Breast epithelium (tissue), 4 donors: ENCODE results near the gene CNTNAP2. TPM values are rescaled to one million over a fixed set of nuclear protein-coding genes. Genes with fewer than 3 reads are reported as not detected.

Experiments used
- DNase-seq, 2 donors: peaks; one replicate each; pipeline ENCODE4 v3.0.0-alpha.2; 2019; ENCODE audit warnings: low spot score in 2 of 2
- H3K27ac ChIP-seq, 2 donors: fragments of 200-600 bp; sonication (generic) in 1 of 2; one replicate each; pipeline ENCODE4 v1.5.1; 2016 to 2019; ENCODE audit warnings: mild to moderate bottlenecking in 1 of 2
- H3K27me3 ChIP-seq, 2 donors: fragments of 200-600 bp; sonication (generic) in 1 of 2; one replicate each; pipeline versions ENCODE4 v1.5.1 to v1.6.0; 2017 to 2019; ENCODE audit warnings: control low read depth in 1 of 2, mild to moderate bottlenecking in 1 of 2
- H3K36me3 ChIP-seq: fragments of 200-600 bp; one replicate; pipeline ENCODE4 v1.5.1; 2019
- H3K4me1 ChIP-seq, 2 donors: fragments of 200-600 bp; sonication (generic); one replicate each; pipeline ENCODE4 v1.5.1; 2016 to 2019; ENCODE audit warnings: control low read depth in 1 of 2
- H3K4me3 ChIP-seq, 3 donors: fragments of 200-600 bp; sonication (generic); 1 replicate in 2 of 3; 2 replicates in 1 of 3; pipeline ENCODE4 v1.5.1; 2016 to 2019; ENCODE audit warnings: mild to moderate bottlenecking in 3 of 3, moderate library complexity in 2 of 3
- H3K9me3 ChIP-seq, 2 donors: fragments of 200-600 bp; sonication (generic) in 1 of 2; one replicate each; pipeline ENCODE4 v1.5.1; 2016 to 2019; ENCODE audit warnings: control low read depth in 1 of 2
- POLR2A ChIP-seq: fragments of 450-650 bp; IDR thresholded peaks from one replicate; pipeline ENCODE4 v1.6.1; 2016; ENCODE audit warnings: antibody characterized with exemption, mild to moderate bottlenecking, moderate library complexity
- POLR2AphosphoS5 ChIP-seq, 3 donors: sonication (generic); formaldehyde crosslinking; IDR thresholded peaks; one replicate each; pipeline ENCODE4 v1.6.1; 2017; ENCODE audit warnings: antibody characterized with exemption in 3 of 3
- intact Hi-C: fragments of 100-400 bp; cut with DNase I; formaldehyde crosslinking; loops from one replicate; pipeline ENCODE4 v1.15.1; 2023; ENCODE audit warnings: low total_unique reads
- total RNA-seq, 3 donors: library from RNA; depleted of rRNA; stranded (reverse); fragments of >200 nt; gene quantifications; one replicate each; pipeline ENCODE4 v1.1.0, GENCODE V29; 2016
- TF ChIP-seq, protein P1 (sequence below), 3 donors: fragments of 450-650 bp; IDR thresholded peaks; one replicate each; pipeline ENCODE4 v1.5.1; 2016 to 2017; ENCODE audit warnings: antibody characterized with exemption in 3 of 3, mild to moderate bottlenecking in 3 of 3, moderate library complexity in 3 of 3

CNTNAP2 gene
- total RNA-seq, result under 1 TPM in 2 of 3 donors, not detected in 1; 0.29 to 0.66 TPM

DNA sequence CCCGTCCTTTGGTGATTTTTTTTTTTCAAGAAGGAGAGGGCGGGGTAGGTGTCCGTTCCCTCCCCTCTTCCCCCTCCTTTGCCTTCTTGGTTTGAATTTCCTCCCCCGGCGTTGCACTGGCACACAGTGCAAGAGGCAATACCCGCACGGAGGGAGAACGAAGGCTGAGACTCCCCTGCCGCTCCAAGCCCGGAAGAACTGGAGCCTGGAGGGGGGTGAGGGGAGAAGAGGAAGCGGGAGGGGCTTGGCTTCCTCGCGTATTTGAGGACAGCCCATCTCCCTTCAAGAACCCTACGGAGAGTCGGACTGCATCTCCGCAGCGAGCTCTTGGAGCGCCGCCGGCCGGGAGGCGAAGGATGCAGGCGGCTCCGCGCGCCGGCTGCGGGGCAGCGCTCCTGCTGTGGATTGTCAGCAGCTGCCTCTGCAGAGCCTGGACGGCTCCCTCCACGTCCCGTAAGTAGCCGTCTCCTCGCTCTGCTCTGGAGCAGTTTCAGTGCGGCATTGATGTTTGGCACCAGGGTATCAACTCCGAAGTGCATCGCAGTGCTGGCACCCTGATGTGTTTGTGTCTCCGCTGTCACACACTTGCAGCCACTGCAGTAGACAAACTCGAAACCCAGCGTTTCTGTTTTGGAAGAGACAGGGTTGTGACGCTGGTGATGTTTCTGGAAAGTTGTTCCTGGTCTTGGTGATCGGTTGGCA lies at the start of gene CNTNAP2:
CNTNAP2 (plus strand) TSS at position 281 of the 702 bp plus-strand sequence; CDS start at position 357, 76 bp downstream.
- Histone ChIP-seq H3K27me3 (peaks cover 0 to 20% of the 10 kb centered on the region in 2 donors), H3K4me3 (peak within 1 kb of the TSS; percentile 38 to 62 (median 46)), H3K27ac (no peak within 1 kb of the TSS), H3K4me1 (peaks cover 0 to 6% of the 10 kb centered on the region in 2 donors), H3K9me3 (no peaks in the 10 kb centered on the region), H3K36me3 (no peaks in the 10 kb centered on the region)
- intact Hi-C loops, result no loop called here
- TF ChIP-seq POLR2A (no peak), POLR2AphosphoS5 (IDR thresholded peaks at IDR 0.05) (no peak)
- TF ChIP-seq, protein P1, sequence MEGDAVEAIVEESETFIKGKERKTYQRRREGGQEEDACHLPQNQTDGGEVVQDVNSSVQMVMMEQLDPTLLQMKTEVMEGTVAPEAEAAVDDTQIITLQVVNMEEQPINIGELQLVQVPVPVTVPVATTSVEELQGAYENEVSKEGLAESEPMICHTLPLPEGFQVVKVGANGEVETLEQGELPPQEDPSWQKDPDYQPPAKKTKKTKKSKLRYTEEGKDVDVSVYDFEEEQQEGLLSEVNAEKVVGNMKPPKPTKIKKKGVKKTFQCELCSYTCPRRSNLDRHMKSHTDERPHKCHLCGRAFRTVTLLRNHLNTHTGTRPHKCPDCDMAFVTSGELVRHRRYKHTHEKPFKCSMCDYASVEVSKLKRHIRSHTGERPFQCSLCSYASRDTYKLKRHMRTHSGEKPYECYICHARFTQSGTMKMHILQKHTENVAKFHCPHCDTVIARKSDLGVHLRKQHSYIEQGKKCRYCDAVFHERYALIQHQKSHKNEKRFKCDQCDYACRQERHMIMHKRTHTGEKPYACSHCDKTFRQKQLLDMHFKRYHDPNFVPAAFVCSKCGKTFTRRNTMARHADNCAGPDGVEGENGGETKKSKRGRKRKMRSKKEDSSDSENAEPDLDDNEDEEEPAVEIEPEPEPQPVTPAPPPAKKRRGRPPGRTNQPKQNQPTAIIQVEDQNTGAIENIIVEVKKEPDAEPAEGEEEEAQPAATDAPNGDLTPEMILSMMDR (IDR thresholded peaks at IDR 0.05), result no peak
- no peak for DNase-seq

DNA sequence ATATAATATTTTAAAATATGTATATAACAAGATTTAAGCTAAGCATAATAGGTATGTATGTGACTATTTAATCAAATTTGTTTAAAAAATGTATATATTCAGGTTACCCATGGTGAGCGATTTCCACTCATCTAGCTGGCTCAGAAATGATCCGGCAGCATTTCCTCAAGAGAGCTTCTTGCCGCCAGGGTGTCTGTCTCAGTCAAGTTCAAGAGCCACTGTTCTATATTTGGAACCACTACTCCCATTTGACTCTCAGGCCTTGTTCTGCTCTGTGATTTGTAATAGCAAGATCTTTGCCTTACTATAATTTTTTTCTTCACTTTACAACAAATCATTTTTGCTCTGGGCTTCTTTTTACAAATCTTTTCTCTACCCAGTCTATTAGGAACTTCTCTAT lies 48.7 kb upstream of the CNTNAP2 start:
- H3K4me1 ChIP-seq, result no peaks in the 10 kb centered on the region
- H3K36me3 ChIP-seq, result no peaks in the 10 kb centered on the region
- TF ChIP-seq POLR2A, result no peak
- TF ChIP-seq, protein P1 (IDR thresholded peaks at IDR 0.05), result no peak
- TF ChIP-seq POLR2AphosphoS5 (IDR thresholded peaks at IDR 0.05), result no peak
- no peak overlapping the region for H3K4me3 ChIP-seq
- no peak for DNase-seq
- H3K27ac ChIP-seq, result no peak overlapping the region
- no peaks in the 10 kb centered on the region for H3K9me3 ChIP-seq
- intact Hi-C loops, result no loop called here
- H3K27me3 ChIP-seq, result no peaks in the 10 kb centered on the region

DNA sequence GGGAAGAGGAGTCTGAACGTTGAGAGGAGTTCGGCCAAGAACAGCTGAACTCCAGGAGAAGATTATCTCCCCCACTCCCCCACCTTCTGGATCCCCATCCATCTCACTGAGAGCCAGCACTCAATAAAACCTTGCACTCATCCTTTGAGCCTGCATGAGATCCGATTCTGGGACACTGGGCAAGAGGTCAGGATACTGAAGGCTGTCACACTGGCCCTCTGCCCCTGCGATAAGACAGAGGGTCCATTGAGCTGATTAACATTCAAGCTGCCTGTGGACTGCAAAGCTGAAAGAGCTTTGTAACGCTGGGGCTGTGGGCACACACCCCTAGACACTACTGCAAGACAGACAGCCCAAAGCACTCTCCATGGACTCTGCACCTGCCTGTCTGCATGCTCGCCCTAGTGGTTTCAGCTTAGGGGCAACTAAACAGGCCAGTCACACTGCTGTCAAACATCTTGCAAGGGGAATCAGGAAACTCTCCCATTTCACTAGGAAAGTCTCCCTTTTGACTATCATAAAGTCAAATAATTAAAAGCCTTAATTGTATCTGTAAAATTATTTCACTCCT lies 42.3 kb upstream of the CNTNAP2 start:
- Histone ChIP-seq H3K4me1 (no peaks in the 10 kb centered on the region), H3K36me3 (no peaks in the 10 kb centered on the region), H3K9me3 (no peaks in the 10 kb centered on the region), H3K27ac (no peak overlapping the region), H3K4me3 (no peak overlapping the region), H3K27me3 (no peaks in the 10 kb centered on the region)
- TF ChIP-seq POLR2AphosphoS5 (IDR thresholded peaks at IDR 0.05) (no peak), POLR2A (no peak)
- TF ChIP-seq, protein P1 (IDR thresholded peaks at IDR 0.05), result no peak
- DNase-seq, result no peak
- intact Hi-C loops, result no loop called here

DNA sequence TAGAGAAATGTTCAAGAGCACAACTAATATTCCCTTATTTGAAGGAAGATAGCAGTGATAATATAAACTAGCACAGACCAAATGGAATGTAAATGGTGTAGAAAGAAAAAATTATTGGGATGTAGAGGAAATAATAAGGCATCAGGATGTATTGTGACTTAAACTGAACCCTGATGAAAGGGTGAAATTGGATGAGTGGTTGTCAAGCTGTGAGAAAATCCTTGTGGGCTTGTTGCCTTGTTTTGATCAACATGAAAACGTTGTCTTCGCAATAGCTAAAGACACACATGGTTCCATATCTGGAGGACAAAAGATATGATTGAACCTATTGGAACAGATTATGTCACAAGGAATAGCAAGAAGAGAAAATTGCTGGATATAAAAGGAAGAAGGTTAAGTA lies 40.3 kb upstream of the CNTNAP2 start:
- Histone ChIP-seq H3K9me3 (no peaks in the 10 kb centered on the region), H3K27me3 (no peaks in the 10 kb centered on the region), H3K27ac (no peak overlapping the region), H3K4me1 (no peaks in the 10 kb centered on the region), H3K4me3 (no peak overlapping the region), H3K36me3 (no peaks in the 10 kb centered on the region)
- DNase-seq, result no peak
- intact Hi-C loops, result no loop called here
- TF ChIP-seq POLR2A, result no peak
- no peak for TF ChIP-seq POLR2AphosphoS5 (IDR thresholded peaks at IDR 0.05)
- TF ChIP-seq, protein P1 (IDR thresholded peaks at IDR 0.05), result no peak

DNA sequence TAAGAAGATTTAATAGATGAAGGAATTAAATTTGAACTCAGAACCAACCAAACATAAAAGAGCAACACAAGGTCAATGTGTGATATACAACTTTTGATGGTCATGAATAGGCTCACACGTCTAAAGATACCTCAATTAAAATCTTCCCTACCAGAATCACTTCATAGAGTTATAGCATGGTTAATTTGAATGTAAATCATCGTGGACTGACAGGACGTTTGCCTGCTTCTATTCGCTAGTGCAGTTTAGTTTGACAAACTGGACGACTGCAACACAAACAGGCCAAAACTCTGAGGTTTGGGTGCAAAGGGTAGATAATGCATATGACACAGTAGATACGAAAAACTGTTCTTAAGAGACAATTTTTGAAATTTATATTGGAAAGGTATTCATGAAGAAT lies 32.5 kb upstream of the CNTNAP2 start:
- Histone ChIP-seq H3K27me3 (no peaks in the 10 kb centered on the region), H3K27ac (no peak overlapping the region), H3K36me3 (no peaks in the 10 kb centered on the region), H3K4me1 (no peaks in the 10 kb centered on the region), H3K9me3 (no peaks in the 10 kb centered on the region), H3K4me3 (no peak overlapping the region)
- intact Hi-C loops, result no loop called here
- no peak for DNase-seq
- no peak for TF ChIP-seq POLR2AphosphoS5 (IDR thresholded peaks at IDR 0.05)
- no peak for TF ChIP-seq POLR2A
- TF ChIP-seq, protein P1 (IDR thresholded peaks at IDR 0.05), result no peak
